Muscle of back (tissue), 11 donors: ENCODE data around the gene NLGN1. TPM values are rescaled to one million over a fixed set of nuclear protein-coding genes. Genes with fewer than 3 reads are reported as not detected.

ENCODE experiments used
- DNase-seq, 3 donors: peaks; one replicate each; pipeline versions ENCODE4 v3.0.0 to v3.0.0-alpha.2; 2013
- polyA plus RNA-seq, 10 donors: library from polyadenylated mRNA; unstranded; fragments of 120-200 nt; gene quantifications; one replicate each; pipeline ENCODE4 v1.2.1, GENCODE V29; 2013; ENCODE audit not compliant: insufficient read length in 10 of 10

The NLGN1 gene
- polyA plus RNA-seq, 10 donors: 1.5 to 2.7 (median 2.0) TPM

GRCh38 chr3:174331095-174331800 lies 933.7 kb downstream of the NLGN1 start:
- DNase-seq: no peak

- DNase-seq: no peak
Observed at GRCh38 chr3:174332391-174332790, 934.8 kb downstream of the NLGN1 start.

GRCh38 chr3:174333640-174334039 lies 936.1 kb downstream of the NLGN1 start:
- no peak for DNase-seq

- DNase-seq: no peak
Observed at GRCh38 chr3:174334111-174334510, 936.6 kb downstream of the NLGN1 start.

- DNase-seq: no peak
Observed at GRCh38 chr3:174335324-174335723, 937.8 kb downstream of the NLGN1 start.

- no peak for DNase-seq
Observed at GRCh38 chr3:174335910-174336309, 938.4 kb downstream of the NLGN1 start.
